ENCODE measurements around the gene EIPR1.

Gene EIPR1

DNA sequence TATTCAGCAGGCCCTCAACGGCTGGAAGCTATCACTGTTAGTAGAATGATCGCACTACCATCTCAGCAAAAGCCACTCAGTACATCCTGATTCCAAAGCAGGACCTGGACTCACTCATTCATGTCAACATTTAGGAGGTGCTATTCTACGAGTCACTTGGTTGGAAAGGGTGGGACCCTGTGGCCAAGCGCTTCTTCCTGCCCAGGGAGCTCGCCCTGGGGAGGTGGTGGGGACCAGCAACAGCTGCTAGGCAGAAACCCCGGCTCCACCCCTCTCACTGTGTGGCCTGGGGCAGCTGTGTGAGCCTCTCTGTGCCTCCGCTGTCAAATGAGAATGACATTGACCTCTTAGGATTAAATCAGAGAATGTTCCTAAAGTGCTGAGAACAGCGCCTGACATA, 231.4 kb downstream of the EIPR1 start:
- Histone ChIP-seq H3K27me3 (ENCODE audit: control insufficient read depth, insufficient read depth, low read length) (no peaks in the 10 kb centered on the region), H3K9ac (ENCODE audit: low read depth, low read length) (no peak overlapping the region), H3K4me2 (ENCODE audit: low read length) (no peak overlapping the region), H3K4me3 (ENCODE audit: low read length) (no peak overlapping the region), H3K36me3 (ENCODE audit: insufficient read depth, low read length) (no peaks in the 10 kb centered on the region), H3K9me3 (replicated peaks; ENCODE audit: low read length) (no peaks in the 10 kb centered on the region), H3K4me1 (ENCODE audit: control insufficient read depth, insufficient read depth, low read length) (no peaks in the 10 kb centered on the region)

DNA sequence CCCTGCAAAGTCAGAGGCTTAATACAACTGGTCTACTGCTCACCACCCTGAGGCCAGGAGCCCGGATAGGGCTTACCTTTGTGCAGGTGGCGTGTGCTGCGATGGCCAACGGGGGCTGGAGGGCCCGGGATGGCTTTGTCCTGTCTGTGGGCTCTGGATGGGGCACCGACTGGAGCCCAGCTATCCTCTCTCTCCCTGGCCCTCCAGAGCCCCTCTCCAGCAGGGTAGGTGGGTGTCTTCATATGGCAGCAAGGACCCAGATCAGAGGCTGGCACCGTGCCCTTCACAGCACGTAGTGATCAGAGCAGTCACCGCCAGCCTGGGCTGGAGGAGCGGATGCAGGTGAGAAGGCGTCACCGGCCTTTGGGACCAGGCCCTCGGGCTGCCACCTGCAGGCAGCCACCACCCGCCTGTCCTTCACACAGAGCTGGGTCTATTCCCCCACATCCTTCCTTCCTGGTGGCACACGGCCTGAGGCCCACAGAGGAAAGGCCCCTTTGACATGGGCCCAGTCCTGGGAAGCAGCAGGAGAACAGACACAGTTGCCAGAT, 232.1 kb downstream of the EIPR1 start:
- no peaks in the 10 kb centered on the region for H3K36me3 ChIP-seq (ENCODE audit: insufficient read depth, low read length)
- H3K4me1 ChIP-seq (ENCODE audit: control insufficient read depth, insufficient read depth, low read length): no peaks in the 10 kb centered on the region
- no peaks in the 10 kb centered on the region for H3K27me3 ChIP-seq (ENCODE audit: control insufficient read depth, insufficient read depth, low read length)
- H3K9me3 ChIP-seq (replicated peaks; ENCODE audit: low read length): no peaks in the 10 kb centered on the region
- H3K9ac ChIP-seq (ENCODE audit: low read depth, low read length): no peak overlapping the region
- no peak overlapping the region for H3K4me3 ChIP-seq (ENCODE audit: low read length)
- H3K4me2 ChIP-seq (ENCODE audit: low read length): no peak overlapping the region

GRCh38 chr2:3144856-3145255, 232.8 kb downstream of the EIPR1 start:
- Histone ChIP-seq H3K36me3 (ENCODE audit: insufficient read depth, low read length) (no peaks in the 10 kb centered on the region), H3K9me3 (replicated peaks; ENCODE audit: low read length) (no peaks in the 10 kb centered on the region), H3K27me3 (ENCODE audit: control insufficient read depth, insufficient read depth, low read length) (no peaks in the 10 kb centered on the region), H3K4me2 (ENCODE audit: low read length) (no peak overlapping the region), H3K9ac (ENCODE audit: low read depth, low read length) (no peak overlapping the region), H3K4me3 (ENCODE audit: low read length) (no peak overlapping the region), H3K4me1 (ENCODE audit: control insufficient read depth, insufficient read depth, low read length) (no peaks in the 10 kb centered on the region)

DNA sequence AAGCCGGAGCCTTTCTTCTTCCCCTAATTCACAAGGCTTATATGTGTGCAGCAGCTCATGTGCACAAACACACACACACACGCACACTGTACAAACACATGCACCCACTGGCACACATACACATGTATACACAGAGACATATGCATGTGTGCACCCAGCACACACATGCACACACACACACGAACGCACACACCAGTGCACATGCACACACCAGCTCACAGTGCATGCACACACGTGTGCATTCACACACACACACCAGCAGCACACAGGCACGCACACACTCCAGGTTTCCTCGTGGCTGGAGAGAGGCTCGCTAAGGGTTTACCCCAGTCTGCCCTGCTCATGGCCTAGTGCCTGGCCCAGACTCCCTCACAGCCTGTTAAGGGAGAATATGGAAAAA, 234.0 kb downstream of the EIPR1 start:
- H3K36me3 ChIP-seq (ENCODE audit: insufficient read depth, low read length): no peaks in the 10 kb centered on the region
- H3K4me1 ChIP-seq (ENCODE audit: control insufficient read depth, insufficient read depth, low read length): no peaks in the 10 kb centered on the region
- no peaks in the 10 kb centered on the region for H3K9me3 ChIP-seq (replicated peaks; ENCODE audit: low read length)
- no peak overlapping the region for H3K4me2 ChIP-seq (ENCODE audit: low read length)
- H3K9ac ChIP-seq (ENCODE audit: low read depth, low read length): no peak overlapping the region
- no peaks in the 10 kb centered on the region for H3K27me3 ChIP-seq (ENCODE audit: control insufficient read depth, insufficient read depth, low read length)
- no peak overlapping the region for H3K4me3 ChIP-seq (ENCODE audit: low read length)

DNA sequence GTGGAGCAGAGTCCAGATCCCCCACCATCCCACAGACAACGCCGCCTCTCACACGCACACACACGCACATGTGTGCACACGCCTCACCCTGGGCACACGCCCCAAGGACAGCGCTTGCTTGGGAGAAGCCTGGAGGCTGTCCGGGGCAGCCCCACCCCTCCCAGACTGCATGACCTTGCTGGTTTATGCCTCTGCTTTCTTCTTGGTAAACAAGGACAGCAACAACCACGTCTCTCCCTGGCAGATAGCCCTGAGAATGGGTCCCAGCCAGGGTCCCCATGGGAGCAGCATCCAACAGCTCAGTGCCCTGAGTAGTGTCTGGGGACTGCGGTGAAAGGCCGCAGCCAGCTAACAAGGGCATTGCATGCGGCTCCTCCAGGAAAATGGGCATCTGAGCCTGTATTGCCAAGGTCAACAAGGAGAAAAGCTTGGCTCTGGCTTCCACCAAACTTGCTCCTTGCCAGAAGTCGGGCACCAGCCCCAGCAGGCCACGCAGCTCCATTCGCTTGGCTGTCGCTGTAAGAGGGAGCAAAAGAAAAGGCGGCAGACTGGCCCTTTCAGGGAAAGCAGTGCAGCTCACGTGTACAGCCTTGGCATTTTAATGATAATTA, 234.6 kb downstream of the EIPR1 start:
- no peaks in the 10 kb centered on the region for H3K36me3 ChIP-seq (ENCODE audit: insufficient read depth, low read length)
- no peak overlapping the region for H3K4me2 ChIP-seq (ENCODE audit: low read length)
- H3K9me3 ChIP-seq (replicated peaks; ENCODE audit: low read length): no peaks in the 10 kb centered on the region
- no peaks in the 10 kb centered on the region for H3K4me1 ChIP-seq (ENCODE audit: control insufficient read depth, insufficient read depth, low read length)
- H3K27me3 ChIP-seq (ENCODE audit: control insufficient read depth, insufficient read depth, low read length): no peaks in the 10 kb centered on the region
- H3K9ac ChIP-seq (ENCODE audit: low read depth, low read length): no peak overlapping the region
- H3K4me3 ChIP-seq (ENCODE audit: low read length): no peak overlapping the region

GRCh38 chr2:3142210-3142609, 235.4 kb downstream of the EIPR1 start:
- H3K9ac ChIP-seq (ENCODE audit: low read depth, low read length): no peak overlapping the region
- no peaks in the 10 kb centered on the region for H3K27me3 ChIP-seq (ENCODE audit: control insufficient read depth, insufficient read depth, low read length)
- H3K9me3 ChIP-seq (replicated peaks; ENCODE audit: low read length): no peaks in the 10 kb centered on the region

GRCh38 chr2:3141696-3142095, 235.9 kb downstream of the EIPR1 start:
- Histone ChIP-seq H3K4me3 (ENCODE audit: low read length) (no peak overlapping the region), H3K4me1 (ENCODE audit: control insufficient read depth, insufficient read depth, low read length) (no peaks in the 10 kb centered on the region), H3K36me3 (ENCODE audit: insufficient read depth, low read length) (no peaks in the 10 kb centered on the region)

More at GRCh38 chr2:3142210-3142609, 235.4 kb downstream of the EIPR1 start:
- Histone ChIP-seq H3K36me3 (ENCODE audit: insufficient read depth, low read length) (no peaks in the 10 kb centered on the region), H3K4me1 (ENCODE audit: control insufficient read depth, insufficient read depth, low read length) (no peaks in the 10 kb centered on the region), H3K4me2 (ENCODE audit: low read length) (no peak overlapping the region), H3K4me3 (ENCODE audit: low read length) (no peak overlapping the region)

GRCh38 chr2:3139906-3140305, 237.7 kb downstream of the EIPR1 start:
- H3K36me3 ChIP-seq (ENCODE audit: insufficient read depth, low read length): no peaks in the 10 kb centered on the region
- H3K9me3 ChIP-seq (replicated peaks; ENCODE audit: low read length): no peaks in the 10 kb centered on the region
- no peaks in the 10 kb centered on the region for H3K4me1 ChIP-seq (ENCODE audit: control insufficient read depth, insufficient read depth, low read length)
- no peak overlapping the region for H3K4me2 ChIP-seq (ENCODE audit: low read length)
- H3K4me3 ChIP-seq (ENCODE audit: low read length): no peak overlapping the region
- H3K9ac ChIP-seq (ENCODE audit: low read depth, low read length): no peak overlapping the region
- no peaks in the 10 kb centered on the region for H3K27me3 ChIP-seq (ENCODE audit: control insufficient read depth, insufficient read depth, low read length)

More at GRCh38 chr2:3141696-3142095, 235.9 kb downstream of the EIPR1 start:
- Histone ChIP-seq H3K4me2 (ENCODE audit: low read length) (no peak overlapping the region), H3K27me3 (ENCODE audit: control insufficient read depth, insufficient read depth, low read length) (no peaks in the 10 kb centered on the region), H3K9ac (ENCODE audit: low read depth, low read length) (no peak overlapping the region), H3K9me3 (replicated peaks; ENCODE audit: low read length) (no peaks in the 10 kb centered on the region)
